Astrocyte (in vitro differentiated cells and primary cell): ENCODE data around the gene CFAP68.

Experiments used
- CTCF ChIP-seq: IDR thresholded peaks from 2 replicates; pipeline ENCODE4 v1.5.1; 2011; ENCODE audit warnings: low read depth, mild to moderate bottlenecking, inconsistent platforms, low read length, moderate library complexity; ENCODE audit not compliant: insufficient read depth
- EZH2 ChIP-seq: IDR thresholded peaks from 2 replicates; pipeline ENCODE4 v1.6.1; 2012; ENCODE audit warnings: mild to moderate bottlenecking, low read length, inconsistent platforms; ENCODE audit not compliant: insufficient read depth

- TF ChIP-seq EZH2, result no peak
- no peak for TF ChIP-seq CTCF
Observed at GRCh38 chr11:111932611-111932950, 53.2 kb downstream of the CFAP68 start.
